H9 (cell line): ENCODE results near the gene ZNF586. TPM values are rescaled to one million over a fixed set of nuclear protein-coding genes. Genes with fewer than 3 reads are reported as not detected.

Source experiments
- DNase-seq: peaks from one replicate; pipeline ENCODE4 v3.0.0-alpha.2; 2017
- H2AFZ ChIP-seq: one replicate; pipeline ENCODE4 v1.6.1; 2013; ENCODE audit warnings: mild to moderate bottlenecking, low read length, control low read depth, moderate library complexity
- H2AK5ac ChIP-seq: 2 replicates; pipeline ENCODE4 v1.6.1; 2013; ENCODE audit warnings: low read length, control low read depth, mixed read lengths; ENCODE audit not compliant: insufficient read length
- H2BK120ac ChIP-seq: one replicate; pipeline ENCODE4 v1.6.1; 2013; ENCODE audit warnings: low read depth, mild to moderate bottlenecking, low read length, control low read depth, inconsistent platforms; ENCODE audit not compliant: poor library complexity, severe bottlenecking
- H2BK12ac ChIP-seq: 2 replicates; pipeline ENCODE4 v1.6.1; 2013; ENCODE audit warnings: low read length, control low read depth, mixed read lengths, low read depth; ENCODE audit not compliant: insufficient read length
- H2BK15ac ChIP-seq: 2 replicates; pipeline ENCODE4 v1.6.1; 2013; ENCODE audit warnings: low read depth, low read length, control low read depth
- H2BK20ac ChIP-seq: one replicate; pipeline ENCODE4 v1.6.1; 2013; ENCODE audit warnings: low read depth, mild to moderate bottlenecking, low read length, control low read depth, inconsistent platforms; ENCODE audit not compliant: poor library complexity, severe bottlenecking
- H2BK5ac ChIP-seq: 2 replicates; pipeline ENCODE4 v1.6.1; 2013; ENCODE audit warnings: low read length, control low read depth, mixed read lengths; ENCODE audit not compliant: insufficient read length
- H3K14ac ChIP-seq: 2 replicates; pipeline ENCODE4 v1.6.1; 2013; ENCODE audit warnings: low read length, control low read depth; ENCODE audit not compliant: insufficient read depth
- H3K18ac ChIP-seq: 2 replicates; pipeline ENCODE4 v1.6.1; 2013; ENCODE audit warnings: low read depth, mild to moderate bottlenecking, mixed read lengths, low read length, control low read depth; ENCODE audit not compliant: insufficient read length
- H3K23ac ChIP-seq: 2 replicates; pipeline ENCODE4 v1.6.1; 2013; ENCODE audit warnings: low read length, control low read depth, mixed read lengths, low read depth; ENCODE audit not compliant: insufficient read length
- H3K23me2 ChIP-seq: 2 replicates; pipeline ENCODE4 v1.6.1; 2013; ENCODE audit warnings: low read depth, mild to moderate bottlenecking, mixed read lengths, low read length, control low read depth; ENCODE audit not compliant: insufficient read length, poor library complexity, severe bottlenecking
- H3K27ac ChIP-seq: 2 replicates; pipeline ENCODE4 v1.5.1; 2013; ENCODE audit warnings: low read length, control low read depth, mixed read lengths, low read depth; ENCODE audit not compliant: insufficient read length
- H3K27me3 ChIP-seq: 2 replicates; pipeline ENCODE4 v1.6.1; 2013; ENCODE audit warnings: low read length, control low read depth, inconsistent platforms; ENCODE audit not compliant: insufficient read depth
- H3K4ac ChIP-seq: 2 replicates; pipeline ENCODE4 v1.6.1; 2013; ENCODE audit warnings: low read depth, mild to moderate bottlenecking, control low read depth, inconsistent platforms, low read length, moderate library complexity
- H3K4me1 ChIP-seq: 2 replicates; pipeline ENCODE4 v1.6.1; 2013; ENCODE audit warnings: low read length, control low read depth, inconsistent platforms; ENCODE audit not compliant: insufficient read depth
- H3K4me2 ChIP-seq: 2 replicates; pipeline ENCODE4 v1.6.1; 2013; ENCODE audit warnings: low read length, control low read depth, mixed read lengths; ENCODE audit not compliant: insufficient read length, insufficient read depth
- H3K56ac ChIP-seq: 2 replicates; pipeline ENCODE4 v1.6.1; 2013; ENCODE audit warnings: low read depth, mild to moderate bottlenecking, mixed read lengths, low read length, control low read depth; ENCODE audit not compliant: insufficient read length
- H3K79me1 ChIP-seq: 2 replicates; pipeline ENCODE4 v1.6.1; 2013; ENCODE audit warnings: low read depth, mild to moderate bottlenecking, moderate library complexity, low read length, control low read depth, inconsistent platforms; ENCODE audit not compliant: insufficient read depth, poor library complexity, severe bottlenecking
- H3K79me2 ChIP-seq: 2 replicates; pipeline ENCODE4 v1.6.1; 2013; ENCODE audit warnings: low read length, control low read depth, inconsistent platforms; ENCODE audit not compliant: insufficient read depth
- H3K9ac ChIP-seq: 2 replicates; pipeline ENCODE4 v1.6.1; 2013; ENCODE audit warnings: low read length, control low read depth, mixed read lengths; ENCODE audit not compliant: insufficient read length; ENCODE audit errors: extremely low read depth
- H3K9me3 ChIP-seq: one replicate; pipeline ENCODE4 v1.6.1; 2013; ENCODE audit warnings: low read depth, low read length, inconsistent platforms; ENCODE audit not compliant: control insufficient read depth
- H3T11ph ChIP-seq: one replicate; pipeline ENCODE4 v1.6.1; 2013; ENCODE audit warnings: mild to moderate bottlenecking, low read length, control low read depth, inconsistent platforms
- H4K20me1 ChIP-seq: one replicate; pipeline ENCODE4 v1.6.1; 2013; ENCODE audit not compliant: control insufficient read depth, insufficient read length, insufficient read depth
- H4K5ac ChIP-seq: 2 replicates; pipeline ENCODE4 v1.6.1; 2013; ENCODE audit warnings: low read depth, mild to moderate bottlenecking, mixed read lengths, low read length, control low read depth; ENCODE audit not compliant: insufficient read length
- H4K8ac ChIP-seq: replicated peaks from 2 replicates; pipeline ENCODE4 v1.6.1; 2013; ENCODE audit warnings: low read length, control low read depth, mixed read lengths, low read depth; ENCODE audit not compliant: insufficient read length
- H4K91ac ChIP-seq: 2 replicates; pipeline ENCODE4 v1.6.1; 2013; ENCODE audit warnings: low read depth, mild to moderate bottlenecking, moderate library complexity, mixed read lengths, low read length, control low read depth; ENCODE audit not compliant: insufficient read length
- H3K27ac Mint-ChIP-seq, 3 experiments: 2 replicates in 2 of 3; 3 replicates in 1 of 3; pipeline ENCODE4 v1.8.0; 2020 to 2021; ENCODE audit warnings: mixed read lengths in 3 of 3, mild to moderate bottlenecking in 1 of 3, moderate library complexity in 1 of 3
- H3K27me3 Mint-ChIP-seq: 2 replicates; pipeline ENCODE4 v1.8.0; 2021; ENCODE audit warnings: low read depth, mild to moderate bottlenecking, moderate library complexity, mixed read lengths
- H3K36me3 Mint-ChIP-seq, 3 experiments: 2 replicates in 2 of 3; 3 replicates in 1 of 3; pipeline ENCODE4 v1.8.0; 2020 to 2021; ENCODE audit warnings: low read depth in 3 of 3, mixed read lengths in 3 of 3; ENCODE audit not compliant: insufficient read depth in 1 of 3
- H3K4me1 Mint-ChIP-seq, 2 experiments: 2 replicates each; pipeline ENCODE4 v1.8.0; 2020; ENCODE audit warnings: mixed read lengths in 2 of 2
- H3K4me3 Mint-ChIP-seq, 2 experiments: 2 replicates in 1 of 2; 3 replicates in 1 of 2; pipeline ENCODE4 v1.8.0; 2020 to 2021; ENCODE audit warnings: mild to moderate bottlenecking in 2 of 2, mixed read lengths in 2 of 2, moderate library complexity in 1 of 2
- H3K9me3 Mint-ChIP-seq, 2 experiments: 2 replicates in 1 of 2; 3 replicates in 1 of 2; pipeline ENCODE4 v1.8.0; 2020; ENCODE audit warnings: mild to moderate bottlenecking in 2 of 2, mixed read lengths in 2 of 2, moderate library complexity in 1 of 2
- CTCF ChIP-seq: fragments of 200-600 bp; sonication (generic); conservative IDR thresholded peaks from 3 replicates; pipeline ENCODE4 v1.8.0; 2021; ENCODE audit warnings: antibody characterized with exemption, mild to moderate bottlenecking
- WGBS: extraction: QIAGEN DNeasy Blood & Tissue Kit; methylation state at CpG from one replicate; pipeline ENCODE4 v1.1.7; 2013; ENCODE audit warnings: missing lambda C conversion rate, low lambda C conversion rate, mixed read lengths; ENCODE audit not compliant: insufficient read length; ENCODE audit errors: extremely low coverage; 5-methylcytosine and 5-hydroxymethylcytosine counted together
- total RNA-seq: library from RNA; stranded (reverse); gene quantifications from 2 replicates; pipeline ENCODE4 v1.2.1, GENCODE V29; 2021

Gene ZNF586
- total RNA-seq, 1 experiment from 2014 or later, result 17.6 TPM

DNA sequence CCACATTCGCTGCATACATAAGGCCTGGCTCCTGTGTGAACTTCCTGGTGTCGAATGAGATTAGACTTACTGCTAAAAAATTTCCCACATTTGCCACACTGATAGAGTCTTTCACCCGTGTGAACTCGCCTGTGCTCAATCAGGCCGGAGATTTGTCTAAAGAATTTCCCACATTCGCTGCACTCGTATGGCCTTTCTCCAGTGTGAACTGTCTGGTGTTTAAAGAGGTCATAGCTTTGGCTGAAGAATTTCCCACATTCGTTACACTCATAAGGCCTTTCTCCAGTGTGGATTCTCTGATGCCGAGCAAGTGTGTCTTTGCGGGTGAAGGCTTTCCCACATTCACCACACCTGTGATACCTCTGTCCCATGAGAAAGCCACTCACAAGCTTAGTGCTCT, 48.6 kb upstream of the ZNF586 start:
- no CpG with 5 or more reads among the region's 10 CpGs for WGBS
- Histone ChIP-seq H3K4me1 (peaks cover 2% of the 10 kb centered on the region; the same call in 1 of the 2 replicates), H3K4me2 (no peak overlapping the region), H3K4ac (no peak overlapping the region), H3K14ac (no peak overlapping the region), H3K23me2 (no peaks in the 10 kb centered on the region), H4K8ac (no peak overlapping the region), H3K18ac (no peak overlapping the region), H2AFZ (no peak overlapping the region), H4K20me1 (no peaks in the 10 kb centered on the region), H2BK5ac (no peak overlapping the region), H4K5ac (no peak overlapping the region), H3T11ph (no peak overlapping the region), H3K9me3 (peaks cover 11% of the 10 kb centered on the region), H2BK12ac (no peak overlapping the region), H3K23ac (no peak overlapping the region), H3K56ac (no peak overlapping the region), H2BK15ac (no peak overlapping the region), H4K91ac (no peak overlapping the region), H3K27me3 (no peaks in the 10 kb centered on the region; the same call in 1 of the 2 replicates), H3K9ac (no peak overlapping the region), H3K79me2 (no peaks in the 10 kb centered on the region), H3K27ac (no peak overlapping the region), H2BK20ac (no peak overlapping the region), H3K79me1 (no peaks in the 10 kb centered on the region), H2AK5ac (no peak overlapping the region), H2BK120ac (no peak overlapping the region)
- H3K4me3 Mint-ChIP-seq, result no peak overlapping the region
- H3K27me3 Mint-ChIP-seq, result no peaks in the 10 kb centered on the region; the same call in none of the 2 replicates
- peaks cover 7 to 8% of the 10 kb centered on the region in 2 experiments; a peak in 4 of 5 replicates for H3K9me3 Mint-ChIP-seq
- peaks cover 45 to 51% (median 46%) of the 10 kb centered on the region in 3 experiments for H3K36me3 Mint-ChIP-seq
- no peak overlapping the region for H3K27ac Mint-ChIP-seq
- no peak for TF ChIP-seq CTCF
- no peak for DNase-seq
- H3K4me1 Mint-ChIP-seq, result peaks cover 13 to 14% of the 10 kb centered on the region in 2 experiments; a peak in 3 of 4 replicates
